Measurements from ENCODE around the gene EFCAB7.

Gene EFCAB7, protein sequence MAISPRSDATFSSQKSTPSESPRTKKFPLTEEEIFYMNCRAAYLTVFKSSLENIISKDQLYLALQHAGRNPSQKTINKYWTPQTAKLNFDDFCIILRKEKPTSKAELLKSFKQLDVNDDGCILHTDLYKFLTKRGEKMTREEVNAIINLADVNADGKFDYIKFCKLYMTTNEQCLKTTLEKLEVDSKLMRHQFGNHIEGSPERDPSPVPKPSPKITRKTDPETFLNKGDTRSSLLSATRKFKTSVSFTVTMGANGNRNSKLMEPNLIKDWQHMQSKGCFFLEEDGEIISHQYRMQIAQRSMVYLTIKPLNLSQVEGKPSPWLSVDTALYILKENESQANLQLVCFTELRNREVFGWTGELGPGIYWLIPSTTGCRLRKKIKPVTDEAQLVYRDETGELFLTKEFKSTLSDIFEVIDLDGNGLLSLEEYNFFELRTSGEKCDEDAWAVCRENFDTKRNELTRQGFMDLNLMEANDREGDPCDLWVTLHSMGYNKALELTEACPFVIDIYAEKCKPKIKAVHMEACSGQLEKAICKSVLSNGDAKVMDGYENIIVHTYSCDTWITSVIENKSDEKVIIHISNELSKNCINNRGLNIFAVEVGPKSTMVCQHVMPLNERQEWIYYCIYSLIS

GRCh38 chr1:63522891-63523728 is at the start of gene EFCAB7, which contains the start of gene ITGB3BP:
EFCAB7 (plus strand) TSS chr1:63523525; CDS start chr1:63525573, 2,048 bp downstream.
ITGB3BP (minus strand) TSS chr1:63523225; CDS start chr1:63523133, 92 bp downstream.
- Histone ChIP-seq H3K9me3 (ENCODE audit: insufficient read depth, low read length) (no peaks in the 10 kb centered on the region), H3K79me2 (ENCODE audit: insufficient read depth, low read length) (peaks cover 57% of the 10 kb centered on the region), H4K20me1 (ENCODE audit: low read depth, low read length) (no peaks in the 10 kb centered on the region), H3K4me2 (ENCODE audit: low read depth, low read length, poor library complexity, severe bottlenecking) (peak within 1 kb of the TSS; percentile 86), H3K27ac (ENCODE audit: low read depth, low read length) (peak within 1 kb of the TSS; percentile 87), H3K4me3 (ENCODE audit: insufficient read depth, low read length, poor library complexity, severe bottlenecking) (peak within 1 kb of the TSS; percentile 88), H3K9ac (ENCODE audit: low read length) (peak within 1 kb of the TSS; percentile 83), H2AFZ (ENCODE audit: low read depth, low read length, severe bottlenecking) (peak within 1 kb of the TSS; percentile 72), H3K9me2 (replicated peaks; ENCODE audit: insufficient read depth, low read length) (no peaks in the 10 kb centered on the region), H3K36me3 (ENCODE audit: low read length) (peaks cover 2% of the 10 kb centered on the region; the same call in 1 of the 2 replicates), H3K27me3 (ENCODE audit: low read length) (no peaks in the 10 kb centered on the region), H3F3A (ENCODE audit: insufficient read depth) (peaks cover 20% of the 10 kb centered on the region; the same call in 1 of the 2 replicates)
- TF ChIP-seq EZH2phosphoT487 (conservative IDR thresholded peaks at IDR 0.05; ENCODE audit: low read length) = no peak
- no peak for TF ChIP-seq CTCF (IDR thresholded peaks at IDR 0.05; ENCODE audit: insufficient read depth, low read length, poor library complexity, severe bottlenecking)

DNA sequence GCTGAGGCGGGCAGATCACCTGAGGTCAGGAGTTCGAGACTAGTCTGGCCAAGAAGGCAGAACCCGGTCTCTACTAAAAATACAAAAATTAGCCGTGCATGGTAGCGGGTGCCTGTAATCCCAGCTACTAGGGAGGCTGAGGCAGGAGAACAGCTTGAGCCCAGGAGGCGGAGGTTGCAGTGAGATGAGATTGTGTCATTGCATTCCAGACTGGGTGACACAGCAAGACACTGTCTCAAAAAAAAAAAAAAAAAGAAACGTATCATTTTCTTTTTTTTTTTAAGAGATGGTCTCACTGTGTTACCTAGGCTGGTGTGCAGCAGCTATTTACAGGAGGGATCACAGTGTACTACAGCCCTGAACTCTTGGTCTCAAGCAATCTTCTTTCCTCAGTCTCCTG is 47.6 kb upstream of the EFCAB7 start:
- Histone ChIP-seq H3K9me3 (ENCODE audit: insufficient read depth, low read length) (no peaks in the 10 kb centered on the region), H3K79me2 (ENCODE audit: insufficient read depth, low read length) (no peaks in the 10 kb centered on the region), H3K4me2 (ENCODE audit: low read depth, low read length, poor library complexity, severe bottlenecking) (no peak overlapping the region), H4K20me1 (ENCODE audit: low read depth, low read length) (0 out of 2 replicates have a peak, but pooled peaks cover 4% of the 10 kb centered on the region), H3K9me2 (replicated peaks; ENCODE audit: insufficient read depth, low read length) (no peaks in the 10 kb centered on the region), H3K36me3 (ENCODE audit: low read length) (peaks cover 5% of the 10 kb centered on the region; the same call in 1 of the 2 replicates), H3F3A (ENCODE audit: insufficient read depth) (peaks cover 6% of the 10 kb centered on the region; the same call in 1 of the 2 replicates), H2AFZ (ENCODE audit: low read depth, low read length, severe bottlenecking) (no peak overlapping the region), H3K27me3 (ENCODE audit: low read length) (no peaks in the 10 kb centered on the region), H3K4me3 (ENCODE audit: insufficient read depth, low read length, poor library complexity, severe bottlenecking) (no peak overlapping the region), H3K9ac (ENCODE audit: low read length) (no peak overlapping the region), H3K27ac (ENCODE audit: low read depth, low read length) (no peak overlapping the region)
- no peak for TF ChIP-seq CTCF (IDR thresholded peaks at IDR 0.05; ENCODE audit: insufficient read depth, low read length, poor library complexity, severe bottlenecking)
- no peak for TF ChIP-seq EZH2phosphoT487 (conservative IDR thresholded peaks at IDR 0.05; ENCODE audit: low read length)

- no peak overlapping the region for H3K9ac ChIP-seq (ENCODE audit: low read length)
- TF ChIP-seq EZH2phosphoT487 (conservative IDR thresholded peaks at IDR 0.05; ENCODE audit: low read length) = no peak
- TF ChIP-seq CTCF (IDR thresholded peaks at IDR 0.05; ENCODE audit: insufficient read depth, low read length, poor library complexity, severe bottlenecking) = no peak
Observed at GRCh38 chr1:63480057-63480456, 43.3 kb upstream of the EFCAB7 start.

More at GRCh38 chr1:63480057-63480456, 43.3 kb upstream of the EFCAB7 start:
- no peak overlapping the region for H3K27ac ChIP-seq (ENCODE audit: low read depth, low read length)
- no peak overlapping the region for H3K4me3 ChIP-seq (ENCODE audit: insufficient read depth, low read length, poor library complexity, severe bottlenecking)
- H3K9me3 ChIP-seq (ENCODE audit: insufficient read depth, low read length) = no peaks in the 10 kb centered on the region
- no peaks in the 10 kb centered on the region for H3K27me3 ChIP-seq (ENCODE audit: low read length)
- H3K36me3 ChIP-seq (ENCODE audit: low read length) = peaks cover 5% of the 10 kb centered on the region; the same call in 1 of the 2 replicates
- H2AFZ ChIP-seq (ENCODE audit: low read depth, low read length, severe bottlenecking) = no peak overlapping the region
- H4K20me1 ChIP-seq (ENCODE audit: low read depth, low read length) = 0 out of 2 replicates have a peak, but pooled peaks cover 4% of the 10 kb centered on the region
- no peaks in the 10 kb centered on the region for H3K9me2 ChIP-seq (replicated peaks; ENCODE audit: insufficient read depth, low read length)
- no peaks in the 10 kb centered on the region for H3K79me2 ChIP-seq (ENCODE audit: insufficient read depth, low read length)
- H3F3A ChIP-seq (ENCODE audit: insufficient read depth) = peaks cover 6% of the 10 kb centered on the region; the same call in 1 of the 2 replicates
- no peak overlapping the region for H3K4me2 ChIP-seq (ENCODE audit: low read depth, low read length, poor library complexity, severe bottlenecking)
